ENCODE measurements around the gene PLA2G4D. TPM values are rescaled to one million over a fixed set of nuclear protein-coding genes. Genes with fewer than 3 reads are reported as not detected.

The PLA2G4D gene
- total RNA-seq, 1 donor from 2014 or later, result not detected

DNA sequence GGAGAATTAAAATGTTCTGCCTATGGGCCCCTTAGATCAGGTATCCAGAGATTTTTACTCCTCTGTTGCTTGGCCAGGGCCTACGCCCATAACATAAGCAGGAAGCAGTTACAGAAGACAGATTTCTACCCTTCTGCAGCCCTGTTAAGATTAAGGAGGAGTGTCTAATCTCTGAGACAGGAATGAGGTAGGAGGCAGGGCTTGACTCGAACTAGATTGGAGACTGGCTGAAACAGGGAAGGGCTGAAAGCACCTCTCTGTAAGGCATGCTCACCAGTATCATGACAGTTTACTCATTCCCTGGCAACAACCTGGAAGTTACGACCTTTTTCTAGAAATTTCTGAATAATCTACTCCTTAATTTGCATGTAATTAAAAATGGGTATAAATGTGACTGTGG lies 16.7 kb downstream of the PLA2G4D start:
- ATAC-seq, result no peak
- no peak for DNase-seq (ENCODE audit: low spot score)

DNA sequence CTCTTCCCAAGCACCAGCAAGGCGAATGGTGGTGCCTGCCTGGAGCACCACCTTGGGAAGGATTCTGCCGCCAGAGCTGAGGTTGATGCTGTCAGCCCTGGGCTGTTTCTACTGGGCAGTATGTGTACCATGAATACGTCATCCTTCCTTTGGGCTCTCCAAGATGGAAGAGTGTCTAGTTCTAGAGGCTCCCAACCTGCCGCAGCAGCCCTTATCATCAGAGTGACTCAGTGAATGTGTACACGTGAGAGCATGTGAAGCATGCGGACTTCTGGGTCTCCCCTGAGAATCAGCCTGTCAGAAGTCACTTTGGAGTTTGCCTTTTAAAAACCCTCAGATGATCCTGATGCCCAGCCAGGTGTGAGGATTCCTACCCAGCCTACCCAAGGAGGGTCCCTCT lies 20.9 kb downstream of the PLA2G4D start:
- DNase-seq (ENCODE audit: low spot score) (peak; percentile 33), ATAC-seq (no peak)

GRCh38 chr15:42072141-42072685 lies 22.1 kb downstream of the PLA2G4D start:
- peak; percentile 23 for DNase-seq (ENCODE audit: low spot score)
- no peak for ATAC-seq

DNA sequence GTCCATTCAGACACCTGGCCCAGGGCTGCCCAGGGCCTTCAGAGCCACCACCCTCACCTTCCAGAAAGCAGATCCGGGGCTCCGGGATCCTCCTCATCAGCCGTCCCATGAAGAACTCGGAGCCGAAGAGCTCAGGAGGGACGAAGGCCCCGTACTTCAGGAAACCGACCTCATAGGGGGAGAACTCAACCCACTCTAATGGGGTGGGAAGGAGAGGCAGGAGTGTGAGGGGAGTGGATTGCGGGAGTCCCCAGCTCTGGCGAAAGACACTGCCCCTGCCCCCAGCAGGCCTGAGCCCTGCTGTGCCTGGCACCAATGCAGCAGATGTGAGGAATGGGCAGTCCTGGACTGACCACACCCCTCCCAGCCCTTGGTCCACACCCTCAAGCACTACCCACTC lies 22.6 kb downstream of the PLA2G4D start:
- DNase-seq (ENCODE audit: low spot score) (peak; percentile 27), ATAC-seq (no peak)

DNA sequence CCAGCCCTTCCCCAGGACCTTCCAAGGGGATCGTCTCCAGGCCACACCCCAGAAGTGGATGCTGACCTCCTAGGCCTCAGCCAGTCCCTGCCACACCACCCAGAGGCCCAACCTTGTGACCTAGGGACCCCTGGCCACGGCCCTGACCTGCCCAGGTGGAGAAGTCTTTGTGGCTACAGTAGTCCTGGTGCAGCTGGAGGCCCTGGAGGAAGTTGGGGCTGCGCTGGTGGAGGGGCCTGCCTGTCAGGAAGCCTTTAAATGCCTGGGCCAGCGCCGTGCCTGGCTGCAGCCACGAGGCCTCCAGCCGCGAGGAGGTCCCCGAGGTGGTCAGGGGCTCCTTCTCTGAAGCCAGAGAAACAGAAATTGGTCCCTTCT lies 23.4 kb downstream of the PLA2G4D start:
- ATAC-seq, result no peak
- peak; percentile 37 for DNase-seq (ENCODE audit: low spot score)

GRCh38 chr15:42070279-42070975 lies 23.9 kb downstream of the PLA2G4D start:
- DNase-seq (ENCODE audit: low spot score) (peak; percentile 36), ATAC-seq (no peak)

GRCh38 chr15:42069496-42070278 lies 24.7 kb downstream of the PLA2G4D start:
- DNase-seq (ENCODE audit: low spot score), result peak; percentile 33

GRCh38 chr15:42069025-42069424 lies 25.3 kb downstream of the PLA2G4D start:
- ATAC-seq (no peak), DNase-seq (ENCODE audit: low spot score) (no peak)

More at GRCh38 chr15:42069496-42070278, 24.7 kb downstream of the PLA2G4D start:
- ATAC-seq, result no peak

DNA sequence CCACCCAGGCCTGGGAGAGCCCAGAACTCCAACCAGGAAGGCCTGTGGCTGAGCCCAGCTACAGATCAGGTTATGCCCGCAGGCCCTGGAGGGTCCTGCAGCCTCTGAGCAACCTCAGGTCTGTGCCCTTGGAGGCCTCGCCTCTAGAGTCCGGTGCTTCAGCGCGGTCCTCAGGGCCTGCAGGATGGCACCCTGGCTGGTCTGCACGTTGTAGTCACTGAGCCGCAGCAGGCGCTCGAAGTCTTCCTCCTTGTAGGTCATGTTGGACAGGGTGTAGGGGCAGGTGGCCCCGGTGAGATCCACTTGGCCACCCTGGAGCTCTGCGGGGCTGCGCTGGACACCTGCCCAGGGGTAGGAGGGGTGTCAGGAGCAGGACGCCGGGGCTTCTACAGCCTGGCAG lies 25.8 kb downstream of the PLA2G4D start:
- peak; percentile 34 for DNase-seq (ENCODE audit: low spot score)
- ATAC-seq, result no peak

DNA sequence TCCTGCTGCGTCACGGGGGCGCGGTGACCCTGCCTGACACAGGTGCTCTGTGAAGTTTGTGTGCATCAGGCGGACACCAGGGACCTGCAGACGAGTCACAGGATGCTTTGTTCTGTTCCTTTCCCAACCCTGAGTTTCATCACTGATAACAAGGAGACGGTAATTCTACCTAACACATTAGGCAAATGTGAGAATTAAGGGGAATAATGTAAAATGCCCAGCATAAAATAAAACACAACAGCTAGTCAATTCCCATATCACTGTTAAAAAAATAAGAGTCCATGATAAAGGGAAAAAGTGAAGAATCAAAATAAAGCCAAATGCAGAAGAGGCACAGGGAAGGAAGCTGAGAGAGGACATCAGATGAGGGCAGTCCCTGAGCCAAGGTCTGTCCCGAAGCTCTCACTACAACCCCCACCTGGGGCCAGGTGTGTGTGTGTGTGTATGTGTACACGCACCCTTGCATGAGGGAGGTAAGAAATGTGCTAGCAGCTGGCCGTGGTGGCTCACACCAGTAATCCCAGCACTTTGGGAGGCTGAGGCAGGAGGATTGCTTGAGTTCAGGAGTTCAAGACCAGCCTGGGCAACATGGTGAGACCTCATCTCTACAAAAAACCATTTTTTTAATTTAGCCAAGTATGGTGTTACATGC lies 27.5 kb downstream of the PLA2G4D start:
- DNase-seq (ENCODE audit: low spot score), result peak; percentile 23
- ATAC-seq, result no peak

GRCh38 chr15:42065468-42065867 lies 28.9 kb downstream of the PLA2G4D start:
- DNase-seq (ENCODE audit: low spot score), result peak; percentile 37
- ATAC-seq, result no peak

- DNase-seq (ENCODE audit: low spot score) (peak; percentile 46), ATAC-seq (no peak)
These were observed 29.3 kb downstream of the PLA2G4D start for GRCh38 chr15:42065033-42065432.

DNA sequence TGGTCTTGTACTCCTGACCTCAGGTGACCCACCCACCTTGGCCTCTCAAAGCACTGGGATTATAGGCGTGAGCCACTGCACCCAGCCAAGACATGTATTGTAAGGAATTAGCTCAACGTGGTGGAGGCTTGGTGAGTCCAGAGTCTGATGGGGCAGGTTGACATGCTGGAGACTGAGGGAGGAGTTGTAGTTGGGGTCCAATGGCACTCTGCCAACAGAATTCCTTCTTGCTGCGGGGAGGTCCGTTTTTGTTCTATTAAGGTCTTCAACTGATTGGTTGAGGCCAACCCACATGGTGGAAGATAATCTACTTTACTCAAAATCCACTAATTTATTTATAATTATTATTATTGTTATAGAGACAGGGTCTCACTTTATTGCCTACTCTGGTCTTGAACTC lies 30.1 kb downstream of the PLA2G4D start:
- ATAC-seq (no peak), DNase-seq (ENCODE audit: low spot score) (peak; percentile 27)

GRCh38 chr15:42063122-42063848 lies 31.1 kb downstream of the PLA2G4D start:
- DNase-seq (ENCODE audit: low spot score) (peak; percentile 37), ATAC-seq (no peak)

- DNase-seq (ENCODE audit: low spot score), result peak; percentile 33
- no peak for ATAC-seq
These were observed 32.0 kb downstream of the PLA2G4D start for GRCh38 chr15:42062284-42062806.

- ATAC-seq, result peak; percentile 91
- DNase-seq (ENCODE audit: low spot score), result peak; percentile 89
These were observed 33.6 kb downstream of the PLA2G4D start for GRCh38 chr15:42060797-42061196.

DNA sequence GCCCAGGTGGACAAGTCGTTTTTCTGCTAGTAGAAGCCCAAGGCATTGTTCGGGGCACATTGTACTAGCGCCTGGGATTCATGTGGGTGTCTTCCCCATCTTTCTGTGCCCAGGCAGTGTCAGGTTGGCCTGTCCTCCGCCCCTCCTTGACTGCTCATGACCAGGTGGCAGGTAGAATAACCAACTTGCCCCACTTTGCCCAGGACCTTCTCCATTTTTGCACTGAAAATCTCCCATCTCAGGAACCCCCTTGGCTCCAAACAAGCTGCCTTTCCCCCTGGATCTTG lies 33.9 kb downstream of the PLA2G4D start:
- ATAC-seq (no peak), DNase-seq (ENCODE audit: low spot score) (no peak)

GRCh38 chr15:42059661-42060476 lies 34.5 kb downstream of the PLA2G4D start:
- ATAC-seq, result peak; percentile 48
- peak; percentile 56 for DNase-seq (ENCODE audit: low spot score)

- DNase-seq (ENCODE audit: low spot score), result no peak
- ATAC-seq, result no peak
These were observed 35.6 kb downstream of the PLA2G4D start for GRCh38 chr15:42058791-42059190.

All from left lobe of liver (tissue), 2 donors.